Karpas-422 (cell line): ENCODE data around the gene ROS1. TPM values are rescaled to one million over a fixed set of nuclear protein-coding genes. Genes with fewer than 3 reads are reported as not detected.
A peak's percentile ranks its signal among the peaks of the same experiment; 100 is the strongest.

ENCODE experiments used
- DNase-seq: peaks from one replicate; pipeline ENCODE4 v3.0.0-alpha.2; 2015
- H2AFZ ChIP-seq: fragments of 200-600 bp; sonication (generic); 2 replicates; pipeline ENCODE4 v1.6.1; 2014; ENCODE audit warnings: antibody characterized with exemption, low read length, mixed read lengths
- H3K27ac ChIP-seq: fragments of 200-600 bp; sonication (generic); 2 replicates; pipeline ENCODE4 v1.5.1; 2014; ENCODE audit warnings: mild to moderate bottlenecking, low read length, moderate library complexity
- H3K27me3 ChIP-seq: fragments of 200-600 bp; sonication (generic); 2 replicates; pipeline ENCODE4 v1.6.1; 2014; ENCODE audit warnings: low read length, mixed read lengths
- H3K36me3 ChIP-seq: fragments of 200-600 bp; sonication (generic); 2 replicates; pipeline ENCODE4 v1.6.1; 2014; ENCODE audit warnings: low read length, mixed read lengths; ENCODE audit not compliant: insufficient read depth
- H3K4me1 ChIP-seq: fragments of 200-600 bp; sonication (generic); 2 replicates; pipeline ENCODE4 v1.6.1; 2014; ENCODE audit warnings: mild to moderate bottlenecking, low read length, mixed read lengths
- H3K4me2 ChIP-seq: fragments of 200-600 bp; sonication (generic); 2 replicates; pipeline ENCODE4 v1.6.1; 2014; ENCODE audit warnings: low read length, low read depth, mild to moderate bottlenecking; ENCODE audit not compliant: poor library complexity, severe bottlenecking
- H3K4me3 ChIP-seq: fragments of 200-600 bp; sonication (generic); 2 replicates; pipeline ENCODE4 v1.5.1; 2014; ENCODE audit warnings: mild to moderate bottlenecking, antibody characterized with exemption, low read length, mixed read lengths
- H3K79me2 ChIP-seq: fragments of 200-600 bp; sonication (generic); 2 replicates; pipeline ENCODE4 v1.6.1; 2014; ENCODE audit warnings: mild to moderate bottlenecking, low read length, mixed read lengths
- H3K9ac ChIP-seq: fragments of 200-600 bp; sonication (generic); 2 replicates; pipeline ENCODE4 v1.6.0; 2014; ENCODE audit warnings: low read length
- H3K9me2 ChIP-seq: fragments of 200-600 bp; sonication (generic), shearing (Covaris generic); replicated peaks from 2 replicates; pipeline ENCODE4 v1.6.0; 2014; ENCODE audit warnings: mild to moderate bottlenecking, low read length, moderate library complexity; ENCODE audit not compliant: insufficient read depth
- H3K9me3 ChIP-seq: fragments of 300-700, 200-600 bp; sonication (generic); 2 replicates; pipeline ENCODE4 v1.6.1; 2014; ENCODE audit warnings: low read length, mixed read lengths
- H4K20me1 ChIP-seq: fragments of 200-600 bp; sonication (generic); 2 replicates; pipeline ENCODE4 v1.6.1; 2014; ENCODE audit warnings: mild to moderate bottlenecking, antibody characterized with exemption, low read length, low read depth; ENCODE audit not compliant: insufficient read depth
- total RNA-seq: library from RNA; depleted of rRNA; stranded (reverse); fragments of >200 nt; shearing (Covaris generic); gene quantifications from 2 replicates; pipeline ENCODE4 v1.2.3, GENCODE V29; 2014; ENCODE audit warnings: low replicate concordance

Gene ROS1
- total RNA-seq, 1 experiment from 2014 or later: not detected

DNA sequence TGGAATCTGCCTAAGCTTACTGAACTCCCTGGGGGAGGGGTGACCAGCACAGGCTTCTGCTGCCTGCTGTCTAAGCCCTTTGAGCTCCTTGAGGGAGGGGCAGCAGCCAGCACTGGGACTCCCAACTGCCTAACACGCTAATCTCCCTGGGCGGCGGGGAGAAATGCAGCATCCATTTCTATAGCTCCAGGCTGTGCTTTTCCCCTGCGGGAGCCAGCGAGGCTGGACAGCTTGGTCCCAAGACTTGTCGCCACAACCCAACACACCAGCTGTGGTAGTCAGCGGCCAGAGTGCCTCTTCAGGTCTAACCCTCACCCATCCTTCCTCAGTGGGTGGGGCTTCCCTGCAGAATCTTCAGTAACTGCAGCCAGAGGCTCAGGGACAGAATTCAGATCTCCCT, 95.8 kb downstream of the ROS1 start:
- no peak for DNase-seq
- H3K27ac ChIP-seq: no peak overlapping the region
- H3K4me3 ChIP-seq: no peak overlapping the region
- no peaks in the 10 kb centered on the region for H3K9me2 ChIP-seq
- H3K27me3 ChIP-seq: no peaks in the 10 kb centered on the region
- H3K79me2 ChIP-seq: no peaks in the 10 kb centered on the region
- no peak overlapping the region for H2AFZ ChIP-seq
- H3K36me3 ChIP-seq: no peaks in the 10 kb centered on the region
- H4K20me1 ChIP-seq: no peaks in the 10 kb centered on the region
- H3K4me1 ChIP-seq: no peaks in the 10 kb centered on the region
- no peak overlapping the region for H3K4me2 ChIP-seq
- H3K9ac ChIP-seq: no peak overlapping the region
- no peaks in the 10 kb centered on the region for H3K9me3 ChIP-seq

DNA sequence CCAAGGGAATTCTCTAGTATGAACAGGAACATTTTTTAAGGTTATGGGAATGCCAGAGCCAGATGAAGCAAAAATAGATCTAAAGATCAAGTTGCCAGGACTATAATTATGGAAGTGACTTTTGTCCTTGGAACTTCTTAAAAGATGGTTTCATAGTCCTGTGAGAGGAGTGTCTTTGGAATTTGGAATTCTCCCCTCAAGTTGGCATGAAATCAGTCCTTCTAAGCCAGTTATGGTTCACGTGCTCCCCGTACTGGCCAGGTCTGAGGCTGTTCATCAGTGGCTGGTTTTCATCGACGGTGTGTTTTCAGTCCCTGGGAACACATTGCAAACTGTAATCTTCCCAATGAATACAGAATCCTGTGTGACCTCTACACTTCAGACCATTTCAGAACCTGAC, 97.2 kb downstream of the ROS1 start:
- H3K9me2 ChIP-seq: no peaks in the 10 kb centered on the region
- H3K79me2 ChIP-seq: no peaks in the 10 kb centered on the region
- no peak overlapping the region for H3K4me3 ChIP-seq
- DNase-seq: no peak
- H3K4me2 ChIP-seq: no peak overlapping the region
- no peak overlapping the region for H3K27ac ChIP-seq
- H3K36me3 ChIP-seq: no peaks in the 10 kb centered on the region
- H3K9me3 ChIP-seq: no peaks in the 10 kb centered on the region
- H3K4me1 ChIP-seq: no peaks in the 10 kb centered on the region
- no peak overlapping the region for H2AFZ ChIP-seq
- H4K20me1 ChIP-seq: no peaks in the 10 kb centered on the region
- H3K9ac ChIP-seq: no peak overlapping the region
- H3K27me3 ChIP-seq: no peaks in the 10 kb centered on the region

DNA sequence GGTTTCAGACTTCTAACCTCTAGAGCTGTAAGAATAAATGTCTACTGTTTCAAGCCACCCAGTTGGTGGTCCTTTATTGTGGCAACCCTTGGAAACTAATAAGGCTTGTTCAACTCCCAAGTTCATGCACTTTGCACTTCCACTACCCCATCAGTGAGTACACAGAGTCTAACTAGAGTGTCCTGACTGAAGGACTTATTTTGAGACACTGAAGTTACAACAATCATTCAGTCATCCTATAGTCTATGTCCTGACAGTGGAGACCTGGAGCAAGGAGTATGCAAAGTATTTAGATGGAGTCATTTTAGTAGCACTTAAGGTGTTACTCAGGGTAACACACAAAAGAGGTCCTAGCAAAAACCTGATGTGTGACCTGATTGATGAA, 97.7 kb downstream of the ROS1 start:
- no peak overlapping the region for H3K27ac ChIP-seq
- no peaks in the 10 kb centered on the region for H3K9me2 ChIP-seq
- H2AFZ ChIP-seq: no peak overlapping the region
- no peak overlapping the region for H3K9ac ChIP-seq
- H3K27me3 ChIP-seq: no peaks in the 10 kb centered on the region
- H3K79me2 ChIP-seq: no peaks in the 10 kb centered on the region
- H3K4me3 ChIP-seq: no peak overlapping the region
- no peaks in the 10 kb centered on the region for H3K9me3 ChIP-seq
- H3K4me1 ChIP-seq: no peaks in the 10 kb centered on the region
- H4K20me1 ChIP-seq: no peaks in the 10 kb centered on the region
- H3K4me2 ChIP-seq: no peak overlapping the region
- DNase-seq: no peak
- no peaks in the 10 kb centered on the region for H3K36me3 ChIP-seq

DNA sequence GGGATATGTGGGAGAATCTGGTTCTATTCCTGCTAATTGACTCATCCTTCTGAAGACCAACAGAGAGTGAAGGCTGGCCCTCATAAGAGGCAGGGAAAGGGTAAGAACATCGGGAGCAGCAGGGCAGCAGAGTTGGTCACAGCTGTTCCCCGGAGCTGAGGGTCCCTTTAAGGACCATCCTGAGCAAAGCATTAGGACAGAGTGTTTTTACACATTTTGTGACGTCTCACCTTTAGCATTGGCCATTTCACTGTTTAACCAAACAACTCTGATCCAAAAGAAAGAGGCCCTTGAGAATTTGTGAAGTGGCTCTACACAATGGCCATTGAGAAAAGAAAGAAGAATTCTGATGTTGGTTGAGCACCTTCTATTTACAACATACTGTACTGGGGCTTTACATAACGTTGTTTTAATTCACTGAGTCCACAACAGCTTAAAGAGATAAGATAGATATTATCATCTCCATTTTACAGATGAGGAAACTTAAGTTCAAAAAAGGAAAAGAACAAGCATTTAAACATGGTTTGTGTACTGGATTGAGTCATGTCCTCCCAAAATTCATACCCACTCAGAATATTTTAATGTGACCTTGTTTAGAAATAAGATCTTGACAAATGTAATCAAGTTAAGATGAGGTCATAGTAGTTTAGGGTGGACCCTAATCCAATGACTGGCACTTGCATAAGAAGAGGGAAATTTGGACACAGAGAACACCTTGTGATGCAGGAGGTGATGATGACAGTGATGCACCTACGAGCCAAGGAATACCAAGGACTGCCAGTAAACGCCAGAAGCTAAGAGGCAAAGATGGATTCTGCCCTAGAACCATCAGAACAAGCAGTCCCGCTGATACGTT, 98.4 kb downstream of the ROS1 start:
- Histone ChIP-seq H3K9me3 (no peaks in the 10 kb centered on the region), H3K9ac (no peak overlapping the region)
- no peak for DNase-seq

DNA sequence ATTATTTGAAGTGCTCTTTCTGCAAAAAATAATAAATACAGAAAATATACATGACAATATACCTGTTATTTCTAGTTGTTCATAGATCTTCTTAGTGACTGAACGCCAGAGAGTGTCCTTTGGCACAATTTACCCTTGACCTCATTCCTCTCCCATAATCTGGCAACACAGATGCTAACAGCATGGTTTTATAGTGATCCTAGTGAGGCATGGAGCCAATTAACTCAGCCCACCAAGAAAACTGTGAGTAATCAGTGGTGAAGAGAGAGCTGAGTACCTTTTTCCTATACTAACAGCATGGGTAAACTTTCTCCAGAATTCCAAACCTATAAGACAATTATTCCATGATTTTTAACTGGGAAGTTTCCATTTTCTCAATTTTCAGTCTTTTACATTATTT, 99.3 kb downstream of the ROS1 start:
- no peak for DNase-seq
- Histone ChIP-seq H3K27me3 (no peaks in the 10 kb centered on the region), H4K20me1 (no peaks in the 10 kb centered on the region), H3K9me3 (no peaks in the 10 kb centered on the region), H3K9me2 (no peaks in the 10 kb centered on the region), H3K4me2 (no peak overlapping the region), H3K27ac (no peak overlapping the region), H3K36me3 (no peaks in the 10 kb centered on the region), H2AFZ (no peak overlapping the region), H3K9ac (no peak overlapping the region), H3K4me3 (no peak overlapping the region), H3K4me1 (no peaks in the 10 kb centered on the region), H3K79me2 (no peaks in the 10 kb centered on the region)

More for the DNA sequence above, 98.4 kb downstream of the ROS1 start:
- Histone ChIP-seq H3K4me2 (no peak overlapping the region), H3K27ac (no peak overlapping the region), H3K4me1 (no peaks in the 10 kb centered on the region), H2AFZ (no peak overlapping the region), H3K9me2 (no peaks in the 10 kb centered on the region), H3K4me3 (no peak overlapping the region), H4K20me1 (no peaks in the 10 kb centered on the region), H3K27me3 (no peaks in the 10 kb centered on the region), H3K79me2 (no peaks in the 10 kb centered on the region), H3K36me3 (no peaks in the 10 kb centered on the region)

DNA sequence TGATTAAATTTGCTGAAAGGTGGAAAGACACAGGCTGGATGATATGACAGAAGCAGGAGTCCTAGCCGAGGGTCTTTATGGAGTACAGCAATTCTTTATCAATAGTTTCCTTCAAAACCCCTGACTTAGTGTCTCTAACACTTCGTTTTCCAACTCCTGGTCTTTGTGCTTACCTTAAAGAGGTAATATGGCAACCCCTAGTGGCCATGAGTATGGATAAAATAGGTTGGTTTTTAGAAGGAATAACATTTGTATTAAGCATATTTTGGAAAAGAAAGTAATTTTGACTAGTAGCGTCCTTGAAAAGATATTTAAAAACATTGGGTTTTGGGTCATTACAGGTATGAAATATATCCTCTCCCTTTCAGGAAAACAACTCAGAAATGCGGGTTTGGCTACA, 108.5 kb downstream of the ROS1 start:
- Histone ChIP-seq H3K27me3 (no peaks in the 10 kb centered on the region), H4K20me1 (no peaks in the 10 kb centered on the region), H3K4me2 (no peak overlapping the region), H3K4me1 (no peaks in the 10 kb centered on the region), H3K36me3 (no peaks in the 10 kb centered on the region), H3K79me2 (no peaks in the 10 kb centered on the region), H3K9me3 (no peaks in the 10 kb centered on the region), H3K9me2 (no peaks in the 10 kb centered on the region), H3K9ac (no peak overlapping the region), H3K27ac (no peak overlapping the region), H3K4me3 (no peak overlapping the region), H2AFZ (no peak overlapping the region)
- peak; percentile 52 for DNase-seq

DNA sequence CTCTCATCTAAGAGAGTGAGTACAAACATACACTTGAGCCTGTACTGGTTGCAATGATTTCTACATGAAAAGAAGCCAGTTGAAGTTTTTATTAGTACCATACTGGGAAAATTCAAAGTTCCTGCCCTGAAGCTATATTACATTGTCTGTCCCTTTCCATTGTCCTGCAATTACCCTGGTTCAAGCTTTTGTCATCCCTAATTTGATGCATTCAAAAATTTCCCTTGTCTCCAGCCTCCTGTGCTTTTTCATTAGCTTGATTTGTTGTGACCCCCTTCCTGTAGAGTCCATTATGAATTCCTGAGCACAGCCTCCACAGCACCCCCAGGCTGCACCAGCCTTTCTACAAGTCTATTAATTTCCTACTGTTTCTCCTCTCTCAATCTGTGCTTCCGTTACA, 114.0 kb downstream of the ROS1 start:
- no peak for DNase-seq
- Histone ChIP-seq H3K9me2 (no peaks in the 10 kb centered on the region), H4K20me1 (no peaks in the 10 kb centered on the region), H3K4me3 (no peak overlapping the region), H3K4me2 (no peak overlapping the region), H3K9ac (no peak overlapping the region), H3K4me1 (no peaks in the 10 kb centered on the region), H2AFZ (no peak overlapping the region), H3K36me3 (no peaks in the 10 kb centered on the region), H3K27me3 (no peaks in the 10 kb centered on the region), H3K79me2 (no peaks in the 10 kb centered on the region), H3K27ac (no peak overlapping the region), H3K9me3 (no peaks in the 10 kb centered on the region)

DNA sequence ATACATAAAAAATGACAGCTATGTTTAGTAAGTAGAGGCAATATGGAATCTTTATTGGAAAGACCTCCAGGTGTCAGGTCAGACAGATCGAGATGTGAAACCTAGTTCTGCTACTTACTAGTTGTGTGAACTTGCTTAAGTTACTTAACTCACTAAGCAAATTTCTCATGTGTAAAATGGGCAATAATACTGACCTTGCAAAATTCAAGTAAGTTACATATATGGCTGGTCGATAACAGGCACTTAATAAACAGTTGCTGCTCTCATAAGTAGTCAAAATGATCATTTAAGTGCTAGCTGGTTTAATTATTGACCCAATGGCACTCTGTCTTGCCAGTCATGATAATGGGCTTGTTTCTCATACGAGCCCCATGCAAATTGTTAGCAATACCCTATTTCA, 114.4 kb downstream of the ROS1 start:
- H3K36me3 ChIP-seq: no peaks in the 10 kb centered on the region
- H3K9ac ChIP-seq: no peak overlapping the region
- no peaks in the 10 kb centered on the region for H3K9me3 ChIP-seq
- no peak for DNase-seq
- H3K79me2 ChIP-seq: no peaks in the 10 kb centered on the region
- no peaks in the 10 kb centered on the region for H3K9me2 ChIP-seq
- H3K4me3 ChIP-seq: no peak overlapping the region
- H3K27me3 ChIP-seq: no peaks in the 10 kb centered on the region
- H3K27ac ChIP-seq: no peak overlapping the region
- no peaks in the 10 kb centered on the region for H4K20me1 ChIP-seq
- H3K4me2 ChIP-seq: no peak overlapping the region
- H3K4me1 ChIP-seq: no peaks in the 10 kb centered on the region
- no peak overlapping the region for H2AFZ ChIP-seq
